HG03097 (cell line): ENCODE results near the gene BCAS3.

Source experiments
- ATAC-seq: cut with Tn5 transposase; IDR thresholded peaks from one replicate; pipeline ENCODE4 v1.9.1; 2021; ENCODE audit not compliant: unreplicated experiment, low FRiP score

BCAS3 gene

GRCh38 chr17:61384692-61385576 lies 707.3 kb downstream of the BCAS3 start:
- ATAC-seq = no peak

- no peak for ATAC-seq
These were observed 708.1 kb downstream of the BCAS3 start for GRCh38 chr17:61385577-61386236.

GRCh38 chr17:61386251-61386650 lies 708.6 kb downstream of the BCAS3 start:
- no peak for ATAC-seq

- no peak for ATAC-seq
These were observed 709.4 kb downstream of the BCAS3 start for GRCh38 chr17:61387011-61387410.

- no peak for ATAC-seq
These were observed 710.1 kb downstream of the BCAS3 start for GRCh38 chr17:61387511-61388305.

- no peak for ATAC-seq
These were observed 711.1 kb downstream of the BCAS3 start for GRCh38 chr17:61388561-61389356.

GRCh38 chr17:61389670-61390478 lies 712.2 kb downstream of the BCAS3 start:
- ATAC-seq = no peak

GRCh38 chr17:61390479-61390791 lies 712.8 kb downstream of the BCAS3 start:
- ATAC-seq = no peak

GRCh38 chr17:61391595-61392291 lies 714.1 kb downstream of the BCAS3 start:
- ATAC-seq = no peak

GRCh38 chr17:61392679-61393078 lies 715.0 kb downstream of the BCAS3 start:
- ATAC-seq = no peak

GRCh38 chr17:61393550-61393903 lies 715.9 kb downstream of the BCAS3 start:
- ATAC-seq = no peak

- ATAC-seq = no peak
These were observed 716.4 kb downstream of the BCAS3 start for GRCh38 chr17:61393904-61394629.

- ATAC-seq = no peak
These were observed 717.2 kb downstream of the BCAS3 start for GRCh38 chr17:61394630-61395408.

GRCh38 chr17:61395409-61395982 lies 717.8 kb downstream of the BCAS3 start:
- no peak for ATAC-seq

GRCh38 chr17:61395983-61396585 lies 718.4 kb downstream of the BCAS3 start:
- ATAC-seq = no peak

GRCh38 chr17:61396586-61397085 lies 719.0 kb downstream of the BCAS3 start:
- ATAC-seq = no peak
